ENCODE results near the gene MFRP.

DNA sequence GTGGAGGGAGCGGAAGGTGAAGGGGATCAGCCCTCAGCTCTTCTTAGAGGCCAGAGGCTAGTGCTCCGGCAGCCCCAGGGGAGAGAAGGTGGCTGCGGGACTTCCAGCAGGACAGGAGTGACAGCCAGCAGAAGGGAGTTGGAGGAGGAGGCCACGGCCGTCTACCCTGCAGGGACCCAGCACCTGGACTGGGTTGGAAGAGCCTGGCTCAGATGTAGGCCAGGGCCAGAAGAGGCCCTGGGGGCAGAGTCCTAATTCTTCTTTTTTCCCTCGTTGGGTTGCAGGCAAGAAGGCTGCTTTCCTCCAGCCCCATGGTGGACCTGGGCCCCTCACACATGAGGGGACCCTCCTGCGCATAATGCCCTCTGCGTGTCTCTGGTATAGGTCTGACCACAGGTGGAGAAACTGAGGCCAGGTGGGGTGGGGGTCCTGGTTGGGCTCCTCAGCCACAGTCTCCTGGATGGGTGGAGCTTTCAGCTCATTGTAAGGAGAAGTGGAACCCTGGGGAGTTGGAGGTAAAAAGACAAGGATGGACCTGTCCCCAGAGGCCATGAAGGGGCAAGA lies 27.3 kb downstream of the MFRP start:
- TF ChIP-seq CHD1 (IDR thresholded peaks at IDR 0.05; ENCODE audit: low read depth, low read length) (no peak), ATF7 (IDR thresholded peaks at IDR 0.05; ENCODE audit: low read depth) (no peak), SREBF1 (IDR thresholded peaks at IDR 0.05; ENCODE audit: low read length) (no peak), RCOR1 (conservative IDR thresholded peaks at IDR 0.05; ENCODE audit: low read depth, low read length) (no peak), HDAC2 (IDR thresholded peaks at IDR 0.05) (no peak), RFX5 (IDR thresholded peaks at IDR 0.05; ENCODE audit: low read depth, low read length) (no peak), CEBPB (IDR thresholded peaks at IDR 0.05; ENCODE audit: borderline replicate concordance in 1 of 2, low read depth in 2 of 2, low read length in 2 of 2) (no peak)
- TF ChIP-seq, protein P1, sequence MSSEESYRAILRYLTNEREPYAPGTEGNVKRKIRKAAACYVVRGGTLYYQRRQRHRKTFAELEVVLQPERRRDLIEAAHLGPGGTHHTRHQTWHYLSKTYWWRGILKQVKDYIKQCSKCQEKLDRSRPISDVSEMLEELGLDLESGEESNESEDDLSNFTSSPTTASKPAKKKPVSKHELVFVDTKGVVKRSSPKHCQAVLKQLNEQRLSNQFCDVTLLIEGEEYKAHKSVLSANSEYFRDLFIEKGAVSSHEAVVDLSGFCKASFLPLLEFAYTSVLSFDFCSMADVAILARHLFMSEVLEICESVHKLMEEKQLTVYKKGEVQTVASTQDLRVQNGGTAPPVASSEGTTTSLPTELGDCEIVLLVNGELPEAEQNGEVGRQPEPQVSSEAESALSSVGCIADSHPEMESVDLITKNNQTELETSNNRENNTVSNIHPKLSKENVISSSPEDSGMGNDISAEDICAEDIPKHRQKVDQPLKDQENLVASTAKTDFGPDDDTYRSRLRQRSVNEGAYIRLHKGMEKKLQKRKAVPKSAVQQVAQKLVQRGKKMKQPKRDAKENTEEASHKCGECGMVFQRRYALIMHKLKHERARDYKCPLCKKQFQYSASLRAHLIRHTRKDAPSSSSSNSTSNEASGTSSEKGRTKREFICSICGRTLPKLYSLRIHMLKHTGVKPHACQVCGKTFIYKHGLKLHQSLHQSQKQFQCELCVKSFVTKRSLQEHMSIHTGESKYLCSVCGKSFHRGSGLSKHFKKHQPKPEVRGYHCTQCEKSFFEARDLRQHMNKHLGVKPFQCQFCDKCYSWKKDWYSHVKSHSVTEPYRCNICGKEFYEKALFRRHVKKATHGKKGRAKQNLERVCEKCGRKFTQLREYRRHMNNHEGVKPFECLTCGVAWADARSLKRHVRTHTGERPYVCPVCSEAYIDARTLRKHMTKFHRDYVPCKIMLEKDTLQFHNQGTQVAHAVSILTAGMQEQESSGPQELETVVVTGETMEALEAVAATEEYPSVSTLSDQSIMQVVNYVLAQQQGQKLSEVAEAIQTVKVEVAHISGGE (CRISPR knock-in tag; IDR thresholded peaks at IDR 0.05), result no peak
